HG02884 (cell line): Measurements from ENCODE around the gene DNPH1.

ENCODE experiments used
- ATAC-seq: cut with Tn5 transposase; IDR thresholded peaks from one replicate; pipeline ENCODE4 v1.9.1; 2021; ENCODE audit warnings: mild to moderate bottlenecking, moderate library complexity; ENCODE audit not compliant: unreplicated experiment

DNPH1 gene

DNA sequence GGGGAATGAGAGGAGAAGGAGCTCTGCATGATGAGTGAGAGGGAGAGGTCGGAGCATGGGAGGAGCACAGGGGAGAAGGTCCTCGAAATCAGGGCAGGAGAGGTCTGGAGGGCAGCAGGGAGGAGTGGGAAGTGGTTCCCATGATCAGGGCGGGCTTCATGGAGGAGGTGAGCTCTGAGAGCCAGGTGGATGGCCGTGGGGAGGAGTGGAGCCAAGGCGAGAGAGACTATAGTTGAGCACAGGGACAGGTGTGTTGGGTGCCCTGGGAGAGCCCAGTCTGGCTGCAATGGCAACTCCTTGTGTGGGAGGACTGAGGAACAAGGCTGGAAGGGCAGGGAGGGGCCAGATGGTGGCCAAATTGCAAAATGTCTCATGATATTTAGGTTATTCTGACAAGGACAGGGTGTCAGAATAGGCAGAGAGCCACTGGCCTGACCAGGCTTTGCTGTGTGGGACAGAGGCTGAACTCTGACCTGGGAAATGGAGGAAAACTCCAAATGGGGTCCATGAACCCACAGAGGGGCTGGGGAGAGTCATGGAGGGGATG lies 35.4 kb upstream of the DNPH1 start:
- no peak for ATAC-seq

DNA sequence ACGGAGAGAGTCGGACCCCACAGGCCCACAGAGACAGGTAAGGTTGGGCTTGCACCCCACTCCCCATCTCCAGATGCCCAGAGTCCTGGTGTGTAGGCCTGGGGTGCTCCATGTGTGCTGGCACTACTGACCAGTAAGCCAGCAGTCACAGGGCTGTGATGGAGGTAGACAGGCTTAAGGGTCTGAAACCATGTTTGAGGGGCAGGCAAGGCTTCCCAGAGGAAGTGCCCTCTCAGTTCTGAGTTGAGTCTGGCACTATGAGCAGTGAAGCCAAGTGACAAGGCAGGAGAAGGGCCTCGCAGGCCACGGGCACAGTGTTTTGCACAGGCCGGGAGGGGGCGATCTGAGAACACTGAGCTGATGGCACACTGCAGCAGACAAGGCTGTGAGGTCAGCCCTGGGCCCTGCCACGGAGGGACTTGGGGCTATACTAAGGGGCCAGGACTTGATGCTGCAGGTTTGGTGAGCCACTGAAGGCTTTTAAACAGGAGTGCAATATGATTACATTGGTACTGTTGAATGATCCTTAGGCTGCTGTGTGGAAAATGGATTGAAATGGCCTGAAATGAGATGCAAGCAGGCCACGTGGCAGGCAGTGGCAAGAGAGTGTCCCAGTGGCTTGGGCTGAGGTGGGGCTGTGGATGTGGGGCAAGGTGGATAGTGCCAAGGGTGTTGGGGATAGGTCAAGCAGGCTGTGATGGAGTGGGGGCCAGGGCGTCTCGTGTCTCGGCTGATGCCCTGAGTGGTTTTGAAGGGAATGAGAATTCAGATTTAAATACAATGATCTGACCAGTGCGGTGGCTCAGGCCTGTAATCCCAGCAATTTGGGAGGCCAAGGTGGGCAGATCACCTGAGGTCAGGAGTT lies 34.3 kb upstream of the DNPH1 start:
- ATAC-seq = no peak

- no peak for ATAC-seq
Observed at GRCh38 chr6:43262780-43263313, 33.6 kb upstream of the DNPH1 start.

GRCh38 chr6:43262000-43262779 lies 32.9 kb upstream of the DNPH1 start:
- no peak for ATAC-seq

DNA sequence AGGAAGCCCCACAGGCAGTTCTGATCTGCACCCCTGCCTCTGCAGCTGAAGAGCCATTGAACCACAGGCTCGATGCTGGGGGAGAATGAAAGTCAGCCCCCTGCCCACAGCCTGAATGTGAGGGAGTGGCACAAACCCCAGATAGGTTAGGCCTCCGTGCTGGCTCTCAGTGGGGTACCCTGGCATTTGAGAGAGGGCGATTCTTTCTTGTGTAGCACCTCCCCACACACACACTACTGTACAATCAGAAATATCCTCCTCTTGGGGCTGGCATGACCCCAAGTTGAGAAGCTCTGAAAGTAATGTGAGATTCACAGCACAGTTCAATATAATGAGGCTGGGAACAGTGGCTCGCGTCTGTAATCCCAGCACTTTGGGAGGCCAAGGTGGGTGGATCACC lies 31.9 kb upstream of the DNPH1 start:
- ATAC-seq = no peak

DNA sequence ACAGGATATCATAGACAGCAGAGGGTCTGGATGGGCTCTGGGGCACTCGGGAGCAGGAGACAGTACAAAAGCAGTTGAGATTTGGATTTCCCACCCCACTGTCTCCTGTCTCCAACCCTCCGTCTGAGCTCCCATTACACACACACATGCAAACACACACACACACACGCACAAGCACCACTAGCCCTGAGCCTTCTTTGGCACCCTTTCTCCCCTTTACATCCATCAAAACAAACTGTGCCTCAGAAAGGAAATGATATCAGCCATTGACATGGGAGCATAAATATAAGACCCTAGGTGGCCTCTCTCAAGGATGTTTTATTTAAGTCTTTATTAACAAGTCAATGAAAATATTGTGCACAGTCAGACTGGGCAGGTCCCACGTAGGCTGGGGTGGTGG lies 31.5 kb upstream of the DNPH1 start:
- ATAC-seq = no peak

GRCh38 chr6:43258807-43259686 lies 29.8 kb upstream of the DNPH1 start:
- ATAC-seq = no peak

DNA sequence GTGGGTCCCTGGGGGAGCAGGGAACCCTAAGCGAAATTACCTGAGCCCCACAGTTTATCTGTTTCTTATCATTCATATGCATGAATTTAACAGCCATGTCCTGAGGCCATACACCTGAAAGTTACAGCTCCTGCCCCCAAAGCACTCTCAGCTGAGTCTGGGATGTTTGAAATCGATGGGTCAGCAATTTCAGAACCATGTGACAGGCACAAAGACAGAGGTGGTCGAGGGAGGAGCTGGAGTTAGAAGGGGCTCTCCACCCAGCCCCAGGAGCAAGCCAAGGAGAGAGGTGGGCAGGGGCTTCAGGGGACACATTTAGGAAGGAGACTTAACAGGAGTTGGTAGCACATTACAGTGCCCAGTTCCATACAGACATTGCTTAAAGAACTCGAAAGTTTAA lies 28.9 kb upstream of the DNPH1 start:
- ATAC-seq = no peak

DNA sequence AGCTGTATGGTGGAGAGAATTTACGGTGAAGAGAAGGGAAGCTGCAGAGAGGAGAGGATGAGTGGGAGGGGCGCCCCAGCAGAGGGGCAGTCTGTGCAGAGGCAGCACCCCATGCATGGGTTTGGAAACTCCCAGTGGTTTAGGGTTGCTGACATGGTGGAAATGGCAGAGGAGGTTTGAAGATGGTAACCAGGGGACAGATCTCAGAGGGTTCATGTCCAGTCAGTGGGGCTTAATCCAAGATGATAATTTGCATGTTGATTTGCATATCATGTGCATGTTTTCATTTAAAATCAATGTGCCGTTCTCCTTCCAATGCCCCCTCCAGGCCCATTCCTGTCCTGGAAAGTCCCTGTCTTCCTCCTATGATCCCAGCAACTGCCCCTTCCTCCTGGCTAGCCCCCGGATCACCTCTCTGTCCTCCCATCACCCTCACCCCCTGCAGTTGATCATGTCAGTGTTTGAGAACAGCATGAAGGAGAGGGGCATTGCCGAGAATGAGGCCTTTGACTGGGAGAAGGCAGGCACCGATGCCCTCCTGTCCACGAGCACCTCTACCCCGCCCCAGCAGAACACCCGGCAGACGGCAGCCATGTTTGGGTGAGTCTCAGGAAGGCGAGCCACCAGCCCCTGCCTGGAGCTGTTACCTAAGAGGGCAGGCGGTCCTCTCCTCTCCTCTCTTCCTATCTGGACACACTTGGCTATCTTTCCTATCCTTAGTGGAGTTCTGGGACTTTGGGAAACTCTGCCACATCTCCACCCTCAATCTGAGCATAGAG lies 28.3 kb upstream of the DNPH1 start:
- ATAC-seq = no peak

DNA sequence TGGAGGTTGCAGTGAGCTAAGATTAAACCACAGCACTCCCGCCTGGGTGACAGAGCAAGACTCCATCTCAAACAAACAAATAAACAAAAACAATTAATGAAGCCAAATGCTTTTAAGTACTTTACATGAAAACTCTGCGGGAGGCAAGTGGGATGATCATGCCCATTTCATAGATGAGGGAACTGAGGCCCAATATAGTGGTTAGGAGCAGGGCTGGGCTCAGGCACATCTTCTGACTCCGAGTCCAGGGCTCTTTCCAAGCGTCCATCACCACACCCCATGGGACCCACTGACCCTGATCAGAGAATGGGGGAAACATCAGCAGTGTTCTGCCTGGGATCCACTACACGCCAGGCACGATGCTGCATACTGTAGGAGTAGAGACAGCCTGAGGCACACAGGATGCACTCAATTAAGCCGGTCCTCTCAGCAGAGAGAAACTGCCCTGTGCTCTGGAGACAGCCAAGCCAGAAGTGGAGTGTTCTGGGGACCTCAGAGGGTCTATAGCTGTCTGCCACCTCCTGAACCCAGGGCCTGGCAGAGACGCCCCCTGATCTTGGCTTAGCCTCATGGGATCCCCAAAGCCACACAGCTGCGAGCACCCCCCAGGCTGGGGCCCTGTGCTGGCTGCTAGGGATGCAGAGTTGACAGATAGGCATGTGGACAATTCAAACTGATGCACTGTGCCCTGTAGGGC lies 27.5 kb upstream of the DNPH1 start:
- no peak for ATAC-seq

DNA sequence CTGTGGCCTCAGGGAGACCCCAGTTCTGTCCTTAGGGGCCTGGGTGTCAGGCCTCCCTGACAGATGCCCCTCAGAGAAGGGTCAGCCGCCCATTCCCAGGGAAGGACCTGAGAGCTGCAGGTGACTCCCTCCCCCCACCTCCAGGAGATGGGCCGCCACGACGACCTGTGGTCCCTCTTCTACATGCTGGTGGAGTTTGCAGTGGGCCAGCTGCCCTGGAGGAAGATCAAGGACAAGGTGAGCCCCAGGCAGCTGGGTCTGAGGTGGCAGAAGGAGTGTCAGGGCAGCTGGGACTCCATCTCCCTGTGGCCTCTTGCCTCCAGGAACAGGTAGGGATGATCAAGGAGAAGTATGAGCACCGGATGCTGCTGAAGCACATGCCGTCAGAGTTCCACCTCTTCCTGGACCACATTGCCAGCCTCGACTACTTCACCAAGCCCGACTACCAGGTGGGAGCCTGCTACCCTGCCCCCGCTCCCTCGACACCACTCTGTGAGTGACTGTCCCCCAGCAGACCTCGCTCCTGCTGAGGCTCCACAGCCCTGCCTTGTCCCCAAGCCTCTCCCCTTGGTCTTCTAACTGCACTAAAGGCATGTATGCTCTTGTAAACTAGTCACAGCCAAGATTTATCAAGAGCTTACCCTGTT lies 26.2 kb upstream of the DNPH1 start:
- no peak for ATAC-seq

DNA sequence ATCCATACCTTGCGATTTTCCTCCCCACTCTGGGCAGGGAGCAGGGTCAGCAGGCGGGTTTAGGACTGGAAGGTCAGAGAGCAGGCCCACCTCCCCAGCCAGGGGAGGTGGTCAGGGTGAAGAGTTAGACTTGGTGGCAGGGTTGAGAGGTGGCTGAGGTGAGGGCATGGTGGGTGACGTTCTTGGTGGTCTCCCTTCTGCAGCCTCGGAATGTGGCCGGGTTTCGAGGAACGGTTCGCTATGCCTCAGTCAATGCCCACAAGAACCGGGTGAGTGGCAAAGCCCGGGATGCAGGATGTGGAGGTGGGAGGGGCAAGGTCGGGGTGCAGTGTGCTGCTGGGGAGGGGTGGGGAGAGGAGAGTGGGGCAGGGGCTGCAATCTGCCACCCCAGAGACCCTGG lies 25.6 kb upstream of the DNPH1 start:
- no peak for ATAC-seq

DNA sequence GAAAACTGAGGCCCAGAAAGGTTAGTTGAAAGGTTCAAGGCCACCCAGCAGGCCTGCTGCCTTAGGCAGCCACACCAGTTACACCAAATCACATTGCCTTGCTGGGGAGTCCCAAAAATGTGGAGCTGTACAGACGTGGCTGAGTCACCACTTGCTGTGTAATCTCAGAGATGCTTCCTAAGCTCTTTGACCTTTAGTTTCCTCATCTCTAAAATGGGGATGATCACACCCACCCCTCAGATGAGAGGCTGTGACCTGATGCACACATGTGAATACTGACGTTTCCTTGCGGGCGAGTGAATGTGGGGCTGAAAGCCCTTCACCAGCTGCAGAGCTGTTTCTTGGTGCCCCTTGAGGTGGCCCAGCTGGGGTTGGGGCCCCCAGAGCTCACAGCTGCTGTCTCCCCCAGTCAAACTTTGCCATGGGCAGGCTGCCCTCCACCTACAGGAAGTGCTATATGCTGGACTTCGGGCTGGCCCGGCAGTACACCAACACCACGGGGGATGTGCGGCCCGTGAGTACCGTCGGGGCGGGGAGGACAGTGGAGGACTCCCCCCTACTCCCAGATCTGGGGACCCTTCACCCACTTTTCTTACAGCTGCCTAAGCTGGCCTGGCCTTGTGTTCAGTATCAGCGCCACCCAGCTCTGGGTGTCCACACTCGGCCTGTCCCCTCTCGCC lies 25.0 kb upstream of the DNPH1 start:
- ATAC-seq = no peak

- ATAC-seq = no peak
Observed at GRCh38 chr6:43253401-43253800, 24.1 kb upstream of the DNPH1 start.

DNA sequence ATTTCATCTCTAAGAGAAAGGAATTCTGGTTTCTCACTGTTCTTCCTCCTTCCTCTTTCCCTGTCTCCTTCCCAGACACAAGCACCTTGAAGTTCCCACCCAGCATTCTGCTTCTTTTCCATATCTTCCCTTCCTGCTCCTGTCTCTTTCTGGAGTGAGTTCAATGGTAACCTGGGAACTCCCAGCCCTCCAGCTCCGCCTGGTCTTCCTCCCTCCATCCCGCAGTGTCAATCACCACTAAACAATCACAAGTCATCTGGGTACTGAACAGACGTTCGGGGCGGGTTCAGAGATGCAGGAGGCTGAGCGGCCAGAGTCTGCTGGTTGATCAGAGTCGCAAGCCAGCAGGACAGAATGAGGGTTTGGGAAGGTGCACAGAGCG lies 21.7 kb upstream of the DNPH1 start:
- no peak for ATAC-seq

DNA sequence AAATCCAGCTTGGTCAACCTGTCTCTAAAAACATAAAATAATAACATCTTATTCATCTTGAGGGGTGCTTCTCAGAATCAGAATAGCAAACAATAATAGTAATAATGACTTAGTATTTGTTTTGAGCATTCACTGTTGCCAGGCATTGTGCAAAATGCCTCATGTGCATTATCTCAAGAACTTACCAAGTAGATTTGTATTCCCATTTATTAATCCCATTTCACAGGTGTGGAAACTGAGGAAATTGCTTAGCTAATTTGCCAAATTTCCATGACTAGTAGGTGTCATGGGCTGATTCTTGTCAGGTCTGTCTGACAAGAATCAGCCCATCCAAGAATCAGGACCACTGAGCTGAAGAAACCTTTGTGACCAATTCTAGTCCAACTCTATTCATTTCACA lies 19.5 kb upstream of the DNPH1 start:
- ATAC-seq = no peak

GRCh38 chr6:43248101-43248500 lies 18.8 kb upstream of the DNPH1 start:
- ATAC-seq = no peak
